Right lobe of liver (tissue), 6 donors: ENCODE measurements around the gene CCM2L. TPM values are rescaled to one million over a fixed set of nuclear protein-coding genes. Genes with fewer than 3 reads are reported as not detected.

Source experiments
- ATAC-seq, 4 donors: fragments of 200-7000 bp; cut with Tn5 transposase; one replicate each; pipeline ENCODE4 v1.9.1; 2020; ENCODE audit warnings: mild to moderate bottlenecking in 4 of 4, moderate library complexity in 4 of 4
- DNase-seq, 3 donors: peaks; one replicate each; pipeline ENCODE4 v3.0.0-alpha.2; 2020
- H3K27ac ChIP-seq, 3 donors: fragments of 200-600 bp; one replicate each; pipeline ENCODE4 v1.8.0; 2022
- H3K27me3 ChIP-seq, 2 donors: fragments of 200-600 bp; one replicate each; pipeline ENCODE4 v1.8.0; 2022
- H3K36me3 ChIP-seq, 4 donors: fragments of 200-600 bp; sonication (generic) in 1 of 4; one replicate each; pipeline versions ENCODE4 v1.5.1 to v1.8.0; 2017 to 2022; ENCODE audit warnings: control low read depth in 1 of 4
- H3K4me1 ChIP-seq, 4 donors: fragments of 200-600 bp; sonication (generic) in 1 of 4; one replicate each; pipeline versions ENCODE4 v1.5.1 to v1.8.0; 2017 to 2022; ENCODE audit warnings: control low read depth in 1 of 4
- H3K4me3 ChIP-seq, 3 donors: fragments of 200-600 bp; one replicate each; pipeline ENCODE4 v1.8.0; 2022
- H3K9me3 ChIP-seq, 4 donors: fragments of 200-600 bp; sonication (generic) in 1 of 4; one replicate each; pipeline versions ENCODE4 v1.5.1 to v1.8.0; 2017 to 2022; ENCODE audit warnings: control low read depth in 1 of 4
- POLR2A ChIP-seq: fragments of 450-650 bp; IDR thresholded peaks from one replicate; pipeline ENCODE4 v1.6.1; 2017; ENCODE audit warnings: antibody characterized with exemption, mild to moderate bottlenecking
- WGBS: methylation state at CpG from one replicate; pipeline ENCODE4 v1.1.6; 2018; ENCODE audit warnings: low coverage, low lambda C conversion rate; ENCODE audit not compliant: insufficient coverage; ENCODE audit errors: missing lambda C conversion rate; 5-methylcytosine and 5-hydroxymethylcytosine counted together
- intact Hi-C, 2 donors: fragments of 100-400 bp; cut with DNase I; formaldehyde crosslinking; loops; one replicate each; pipeline versions ENCODE4 v1.11.2 to v1.14.1; 2022
- total RNA-seq, 6 experiments: library from RNA; depleted of rRNA in 2 of 6; stranded (reverse); fragments of >200 nt in 2 of 6; fragmentation: NEBNext Ultra II Directional in 3 of 6; extraction: Animal tissue kit (Norgen Biotek cat#: 25700) in 3 of 6; gene quantifications; one replicate each; pipeline versions ENCODE4 v1.1.0 to v1.2.4, GENCODE V29; 2016 to 2023
- TF ChIP-seq, protein P1 (sequence below), 4 donors: fragments of 200-600 bp in 3 of 4; fragments of 450-650 bp in 1 of 4; IDR thresholded peaks; one replicate each; pipeline versions ENCODE4 v1.5.1 to v1.8.0; 2016 to 2022; ENCODE audit warnings: antibody characterized with exemption in 4 of 4, mild to moderate bottlenecking in 2 of 4
- donor health status: DM: no; HTN: yes; CAD: no.
- donor health status: DM: no; HTN: no; CAD: no.
- donor health status: DM: no; HTN: no; CAD: no.
- donor health status: DM: no; HTN: yes; CAD: no.
- donor health status: DM: no; HTN: yes; CAD: no.

Gene CCM2L
- total RNA-seq, 6 experiments from 2014 or later = 0.61 to 1.7 (median 0.89) TPM

DNA sequence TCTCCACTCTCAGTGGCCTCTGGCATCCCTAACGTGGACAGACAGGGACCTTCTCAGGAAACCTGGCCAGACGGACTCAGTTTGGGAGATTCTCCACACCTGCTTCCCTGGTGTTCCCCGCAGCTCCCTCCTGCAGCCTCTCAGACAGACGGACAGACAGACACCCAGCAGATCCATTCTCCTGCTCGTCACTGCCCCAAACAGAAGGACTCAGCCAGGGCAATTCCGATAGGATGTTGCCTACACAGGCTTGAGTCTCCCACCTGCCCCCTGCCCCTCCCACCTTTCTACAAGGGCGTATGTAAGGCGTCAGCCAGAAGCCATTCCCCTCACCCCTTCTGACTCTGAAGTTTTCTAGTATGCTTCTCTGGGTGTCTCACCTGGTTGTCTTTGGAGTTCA is 428 bp downstream of the CCM2L start:
- 11% methylated on average over 5 of the region's 8 CpGs for WGBS
- H3K4me3 ChIP-seq = peak overlapping the region in 2 of 3 donors; percentile 16 to 21
- no peaks in the 10 kb centered on the region for H3K27me3 ChIP-seq
- H3K27ac ChIP-seq = no peak overlapping the region
- peak in 2 of 4 donors; percentile 13 to 16 for ATAC-seq
- no peaks in the 10 kb centered on the region for H3K36me3 ChIP-seq
- intact Hi-C loops = no loop called here
- DNase-seq = no peak
- H3K9me3 ChIP-seq = no peaks in the 10 kb centered on the region
- TF ChIP-seq, protein P1, sequence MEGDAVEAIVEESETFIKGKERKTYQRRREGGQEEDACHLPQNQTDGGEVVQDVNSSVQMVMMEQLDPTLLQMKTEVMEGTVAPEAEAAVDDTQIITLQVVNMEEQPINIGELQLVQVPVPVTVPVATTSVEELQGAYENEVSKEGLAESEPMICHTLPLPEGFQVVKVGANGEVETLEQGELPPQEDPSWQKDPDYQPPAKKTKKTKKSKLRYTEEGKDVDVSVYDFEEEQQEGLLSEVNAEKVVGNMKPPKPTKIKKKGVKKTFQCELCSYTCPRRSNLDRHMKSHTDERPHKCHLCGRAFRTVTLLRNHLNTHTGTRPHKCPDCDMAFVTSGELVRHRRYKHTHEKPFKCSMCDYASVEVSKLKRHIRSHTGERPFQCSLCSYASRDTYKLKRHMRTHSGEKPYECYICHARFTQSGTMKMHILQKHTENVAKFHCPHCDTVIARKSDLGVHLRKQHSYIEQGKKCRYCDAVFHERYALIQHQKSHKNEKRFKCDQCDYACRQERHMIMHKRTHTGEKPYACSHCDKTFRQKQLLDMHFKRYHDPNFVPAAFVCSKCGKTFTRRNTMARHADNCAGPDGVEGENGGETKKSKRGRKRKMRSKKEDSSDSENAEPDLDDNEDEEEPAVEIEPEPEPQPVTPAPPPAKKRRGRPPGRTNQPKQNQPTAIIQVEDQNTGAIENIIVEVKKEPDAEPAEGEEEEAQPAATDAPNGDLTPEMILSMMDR (IDR thresholded peaks at IDR 0.05) = no peak
- TF ChIP-seq POLR2A = no peak
- H3K4me1 ChIP-seq = no peaks in the 10 kb centered on the region

DNA sequence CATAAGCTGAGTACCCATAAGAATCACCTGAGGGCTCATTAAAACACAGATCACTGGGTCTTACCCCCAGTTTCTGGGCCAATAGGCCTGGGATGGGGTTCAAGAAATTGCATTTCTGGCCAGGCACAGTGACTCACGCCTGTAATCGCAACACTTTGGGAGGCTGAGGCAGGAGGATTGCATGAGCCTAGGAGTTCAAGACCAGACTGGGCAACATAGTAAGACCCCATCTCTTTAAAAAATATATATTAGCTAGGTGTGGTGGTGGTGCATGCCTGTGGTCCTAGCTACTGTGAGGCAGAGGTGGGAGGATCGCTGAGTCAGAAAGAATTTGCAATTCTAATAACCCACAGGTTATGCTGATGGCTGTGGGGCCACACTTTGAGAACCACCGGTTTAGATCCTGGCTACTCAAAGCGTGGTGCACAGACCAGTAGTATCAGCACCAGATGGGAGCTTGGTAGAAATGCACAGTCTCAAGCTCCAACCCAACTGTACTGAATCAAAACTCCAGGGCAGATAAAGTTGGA is 2.0 kb downstream of the CCM2L start:
- H3K27me3 ChIP-seq = no peaks in the 10 kb centered on the region
- DNase-seq = no peak
- no peaks in the 10 kb centered on the region for H3K36me3 ChIP-seq
- TF ChIP-seq POLR2A = no peak
- TF ChIP-seq, protein P1 (IDR thresholded peaks at IDR 0.05) = no peak
- H3K27ac ChIP-seq = no peak overlapping the region
- WGBS = 71% methylated on average over 2 of the region's 5 CpGs
- no peaks in the 10 kb centered on the region for H3K4me1 ChIP-seq
- no peak for ATAC-seq
- no peaks in the 10 kb centered on the region for H3K9me3 ChIP-seq
- intact Hi-C loops = no loop called here
- H3K4me3 ChIP-seq = no peak overlapping the region

DNA sequence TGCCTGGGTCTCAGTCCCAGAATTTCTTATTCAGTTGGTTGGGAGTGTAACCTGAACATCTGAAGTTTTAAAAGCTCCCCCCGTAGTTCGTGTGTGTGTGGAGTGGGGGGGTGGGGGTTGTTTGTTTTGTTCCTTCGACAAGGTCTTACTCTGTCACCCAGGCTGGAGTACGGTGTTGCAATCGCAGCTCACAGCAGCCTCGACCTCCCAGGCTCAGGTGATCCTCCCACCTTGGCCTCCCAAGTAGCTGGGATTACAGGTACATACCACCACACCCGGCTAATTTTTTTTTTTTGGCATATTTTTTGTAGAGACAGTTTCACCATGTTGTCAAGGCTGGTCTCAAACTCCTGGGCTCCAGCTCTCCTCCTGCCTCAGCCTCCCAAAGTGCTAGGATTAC is 3.1 kb downstream of the CCM2L start:
- TF ChIP-seq, protein P1 (IDR thresholded peaks at IDR 0.05) = no peak
- TF ChIP-seq POLR2A = no peak
- ATAC-seq = no peak

DNA sequence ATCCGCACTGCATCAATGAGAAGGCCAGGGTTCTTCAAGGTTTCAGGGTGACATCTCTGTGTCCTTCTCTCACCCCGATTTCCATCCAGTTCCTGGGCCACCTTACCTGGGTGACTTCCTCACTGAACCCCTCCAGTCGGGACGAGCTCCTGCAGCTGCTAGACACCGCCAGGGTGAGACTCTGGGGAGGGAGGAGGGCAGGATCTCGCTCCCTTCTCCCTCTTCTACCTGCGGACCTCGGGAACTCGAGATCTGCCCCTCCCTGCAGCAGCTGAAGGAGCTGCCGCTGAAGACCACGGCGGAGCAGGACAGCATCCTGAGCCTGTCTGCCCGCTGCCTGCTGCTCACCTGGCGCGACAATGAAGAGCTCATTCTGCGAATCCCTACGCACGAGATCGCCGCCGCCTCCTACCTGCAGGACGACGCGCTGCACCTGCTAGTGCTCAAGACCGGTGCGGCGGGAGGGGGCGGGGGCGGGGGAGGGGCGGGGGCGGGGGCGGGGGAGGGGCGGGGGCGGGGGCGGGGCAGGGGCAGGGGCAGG is 7.5 kb downstream of the CCM2L start:
- H3K9me3 ChIP-seq = no peaks in the 10 kb centered on the region
- no peak for TF ChIP-seq POLR2A
- TF ChIP-seq, protein P1 (IDR thresholded peaks at IDR 0.05) = peak in 2 of 4 donors; percentile 3 to 16
- DNase-seq = peak in 2 of 3 donors; percentile 31 to 62
- peaks cover 0 to 6% of the 10 kb centered on the region in 2 donors for H3K27me3 ChIP-seq
- H3K4me3 ChIP-seq = no peak overlapping the region
- ATAC-seq = peak; percentile 27 to 62 (median 54)
- WGBS = 14% methylated on average over 6 of the region's 35 CpGs
- no peaks in the 10 kb centered on the region for H3K36me3 ChIP-seq
- intact Hi-C loops = no loop called here
- peaks cover 0 to 5% (median 0%) of the 10 kb centered on the region in 4 donors for H3K4me1 ChIP-seq
- no peak overlapping the region for H3K27ac ChIP-seq

More for the DNA sequence above, 3.1 kb downstream of the CCM2L start:
- Histone ChIP-seq H3K27ac (no peak overlapping the region), H3K36me3 (no peaks in the 10 kb centered on the region), H3K9me3 (no peaks in the 10 kb centered on the region), H3K27me3 (peaks cover 0 to 2% of the 10 kb centered on the region in 2 donors), H3K4me1 (no peaks in the 10 kb centered on the region), H3K4me3 (no peak overlapping the region)
- 58% methylated on average over 7 of the region's 7 CpGs for WGBS
- no peak for DNase-seq
- intact Hi-C loops = no loop called here
